GM19468 (cell line): ENCODE measurements around the gene SIX6.

ENCODE experiments used
- ATAC-seq: cut with Tn5 transposase; IDR thresholded peaks from one replicate; pipeline ENCODE4 v1.9.1; 2021; ENCODE audit warnings: mild to moderate bottlenecking, moderate library complexity, moderate number of reproducible peaks; ENCODE audit not compliant: unreplicated experiment; ENCODE audit errors: extremely low read depth

The SIX6 gene

GRCh38 chr14:60512973-60513571, 4.1 kb downstream of the SIX6 start:
- no peak for ATAC-seq

GRCh38 chr14:60514378-60514740, 5.4 kb downstream of the SIX6 start:
- no peak for ATAC-seq

GRCh38 chr14:60514741-60515491, 6.0 kb downstream of the SIX6 start:
- ATAC-seq, result no peak

- ATAC-seq, result no peak
These were observed 6.8 kb downstream of the SIX6 start for GRCh38 chr14:60515511-60516289.

- ATAC-seq, result no peak
These were observed 23.5 kb downstream of the SIX6 start for GRCh38 chr14:60532442-60532841.

GRCh38 chr14:60537663-60538062, 28.7 kb downstream of the SIX6 start:
- ATAC-seq, result no peak

- no peak for ATAC-seq
These were observed 35.7 kb downstream of the SIX6 start for GRCh38 chr14:60544659-60545058.

GRCh38 chr14:60553808-60554207, 44.9 kb downstream of the SIX6 start:
- ATAC-seq, result no peak

- ATAC-seq, result peak; percentile 39
These were observed 53.1 kb downstream of the SIX6 start for GRCh38 chr14:60561845-60562746.
